Measurements from ENCODE around the gene INSR. TPM values are rescaled to one million over a fixed set of nuclear protein-coding genes. Genes with fewer than 3 reads are reported as not detected.
"Not testable (repeated sequence)": the region's sequence is repeated elsewhere in the genome, so short reads cannot be mapped to it uniquely, and the experiment has no call there.

Gene INSR
- total RNA-seq, 1 donor from 2014 or later, result 78.9 TPM

GRCh38 chr19:7195046-7195445, 99.2 kb downstream of the INSR start:
- DNase-seq (ENCODE audit: low spot score), result no peak

- DNase-seq (ENCODE audit: low spot score), result no peak
Observed at GRCh38 chr19:7194566-7194965, 99.6 kb downstream of the INSR start.

- DNase-seq (ENCODE audit: low spot score), result no peak
Observed at GRCh38 chr19:7191946-7192691, 102.1 kb downstream of the INSR start.

GRCh38 chr19:7188698-7189629, 105.2 kb downstream of the INSR start:
- no peak for DNase-seq (ENCODE audit: low spot score)

- DNase-seq (ENCODE audit: low spot score), result no peak
Observed at GRCh38 chr19:7187605-7188339, 106.4 kb downstream of the INSR start.

- DNase-seq (ENCODE audit: low spot score), result no peak
Observed at GRCh38 chr19:7182489-7182888, 111.7 kb downstream of the INSR start.

- DNase-seq (ENCODE audit: low spot score), result no peak
Observed at GRCh38 chr19:7179917-7180306, 114.3 kb downstream of the INSR start.

- DNase-seq (ENCODE audit: low spot score), result no peak
Observed at GRCh38 chr19:7177926-7178325, 116.3 kb downstream of the INSR start.

- DNase-seq (ENCODE audit: low spot score), result no peak
Observed at GRCh38 chr19:7176792-7177191, 117.4 kb downstream of the INSR start.

GRCh38 chr19:7172794-7173193, 121.4 kb downstream of the INSR start:
- no peak for DNase-seq (ENCODE audit: low spot score)

GRCh38 chr19:7170983-7171382, 123.2 kb downstream of the INSR start:
- DNase-seq (ENCODE audit: low spot score), result no peak

- DNase-seq (ENCODE audit: low spot score), result no peak
Observed at GRCh38 chr19:7168941-7169340, 125.3 kb downstream of the INSR start.

GRCh38 chr19:7161292-7161691, 132.9 kb downstream of the INSR start:
- DNase-seq (ENCODE audit: low spot score), result no peak

GRCh38 chr19:7159105-7159933, 134.9 kb downstream of the INSR start:
- DNase-seq (ENCODE audit: low spot score), result peak; percentile 67

GRCh38 chr19:7153022-7153421, 141.2 kb downstream of the INSR start:
- no peak for DNase-seq (ENCODE audit: low spot score)

GRCh38 chr19:7152568-7152967, 141.6 kb downstream of the INSR start:
- DNase-seq (ENCODE audit: low spot score), result no peak

- DNase-seq (ENCODE audit: low spot score), result no peak
Observed at GRCh38 chr19:7149956-7150705, 144.1 kb downstream of the INSR start.

GRCh38 chr19:7147119-7147675, 147.0 kb downstream of the INSR start:
- not testable (repeated sequence) for DNase-seq (ENCODE audit: low spot score)

- not testable (repeated sequence) for DNase-seq (ENCODE audit: low spot score)
Observed at GRCh38 chr19:7146086-7146485, 148.1 kb downstream of the INSR start.

GRCh38 chr19:7145494-7145893, 148.7 kb downstream of the INSR start:
- no peak for DNase-seq (ENCODE audit: low spot score)

Data from ureter (tissue), 1 donor.